Fibroblast of lung (primary cell): ENCODE measurements around the gene ZNF382. TPM values are rescaled to one million over a fixed set of nuclear protein-coding genes. Genes with fewer than 3 reads are reported as not detected.

Experiments used
- DNase-seq, 2 donors: peaks; one replicate each; pipeline versions ENCODE4 v3.0.0 to v3.0.0-alpha.2; 2010; ENCODE audit warnings: low read depth in 2 of 2
- H2AFZ ChIP-seq: 2 replicates; pipeline ENCODE4 v1.5.1; 2012; ENCODE audit warnings: low read length, control low read depth, inconsistent platforms
- H3K27ac ChIP-seq: 2 replicates; pipeline ENCODE4 v1.5.1; 2011; ENCODE audit warnings: low read length, control low read depth; ENCODE audit not compliant: insufficient read depth
- H3K27me3 ChIP-seq: 2 replicates; pipeline ENCODE4 v1.5.1; 2011; ENCODE audit warnings: mild to moderate bottlenecking, low read length; ENCODE audit not compliant: control insufficient read depth, insufficient read depth
- H3K36me3 ChIP-seq: 2 replicates; pipeline ENCODE4 v1.5.1; 2011; ENCODE audit warnings: low read length; ENCODE audit not compliant: control insufficient read depth, insufficient read depth
- H3K4me1 ChIP-seq: 2 replicates; pipeline ENCODE4 v1.5.1; 2011; ENCODE audit warnings: low read length; ENCODE audit not compliant: control insufficient read depth, insufficient read depth; ENCODE audit errors: extremely low read depth
- H3K4me2 ChIP-seq: 2 replicates; pipeline ENCODE4 v1.5.1; 2011; ENCODE audit warnings: low read length, control low read depth; ENCODE audit not compliant: insufficient read depth; ENCODE audit errors: extremely low read depth
- H3K4me3 ChIP-seq, 4 experiments: fragments of 200-600 bp in 1 of 4; sonication (generic) in 1 of 4; replicated peaks in 1 of 4; 2 replicates each; pipeline ENCODE4 v1.5.1; 2011 to 2016; ENCODE audit warnings: low read length in 4 of 4, low read depth in 3 of 4, mild to moderate bottlenecking in 3 of 4, control low read depth in 2 of 4, inconsistent platforms in 1 of 4, mixed read lengths in 1 of 4; ENCODE audit not compliant: insufficient read depth in 1 of 4; ENCODE audit errors: control extremely low read depth in 1 of 4
- H3K79me2 ChIP-seq: 2 replicates; pipeline ENCODE4 v1.5.1; 2012; ENCODE audit warnings: mild to moderate bottlenecking, low read length, inconsistent platforms; ENCODE audit not compliant: control insufficient read depth, insufficient read depth
- H3K9ac ChIP-seq: 2 replicates; pipeline ENCODE4 v1.5.1; 2011; ENCODE audit warnings: mild to moderate bottlenecking, low read length, control low read depth; ENCODE audit not compliant: insufficient read depth
- H3K9me3 ChIP-seq: 2 replicates; pipeline ENCODE4 v1.5.1; 2012; ENCODE audit warnings: low read depth, low read length; ENCODE audit not compliant: control insufficient read depth, insufficient read depth
- H4K20me1 ChIP-seq: 2 replicates; pipeline ENCODE4 v1.5.1; 2011; ENCODE audit warnings: low read length; ENCODE audit not compliant: control insufficient read depth, insufficient read depth; ENCODE audit errors: extremely low read depth
- CTCF ChIP-seq, 2 donors: IDR thresholded peaks in 1 of 2; conservative IDR thresholded peaks in 1 of 2; 1 replicate in 1 of 2; 2 replicates in 1 of 2; pipeline ENCODE4 v1.5.1; 2011 to 2012; ENCODE audit warnings: low read length in 2 of 2, control low read depth in 1 of 2, inconsistent platforms in 1 of 2, low read depth in 1 of 2, mild to moderate bottlenecking in 1 of 2
- EZH2 ChIP-seq: IDR thresholded peaks from 2 replicates; pipeline ENCODE4 v1.5.1; 2012; ENCODE audit warnings: low read length, control low read depth, mild to moderate bottlenecking; ENCODE audit errors: missing control alignments
- polyA plus RNA-seq, 2 donors: library from polyadenylated mRNA; depleted of rRNA in 1 of 2; stranded (reverse) in 1 of 2; unstranded in 1 of 2; fragments of >200 nt; gene quantifications; 2 replicates each; pipeline ENCODE4 v1.2.1, GENCODE V29; 2011 to 2012; ENCODE audit warnings: missing spikeins in 1 of 2
- total RNA-seq: library from RNA; depleted of rRNA; stranded (reverse); fragments of >200 nt; gene quantifications from 2 replicates; pipeline ENCODE4 v1.2.1, GENCODE V29; 2014

Gene ZNF382
- total and polyA plus RNA-seq, 2 donors (not counting 1 experiment from before 2014, with no cell fraction given), result 0.77 to 16.0 TPM

GRCh38 chr19:36604656-36605100 is 435 bp upstream of the ZNF382 start:
- peak overlapping the region; percentile 79 for H3K4me2 ChIP-seq
- TF ChIP-seq CTCF (conservative IDR thresholded peaks at IDR 0.05 in 1 of 2, IDR thresholded peaks at IDR 0.05 in 1 of 2; ENCODE audit: low read depth in 1 of 2, low read length in 2 of 2), result no peak
- no peak for TF ChIP-seq EZH2
- peak; percentile 17 to 54 for DNase-seq
- H3K27me3 ChIP-seq, result no peaks in the 10 kb centered on the region
- no peaks in the 10 kb centered on the region for H3K36me3 ChIP-seq
- H3K79me2 ChIP-seq, result peaks cover 1% of the 10 kb centered on the region
- no peaks in the 10 kb centered on the region for H4K20me1 ChIP-seq
- peak overlapping the region; percentile 80 to 89 (median 87) for H3K4me3 ChIP-seq
- H3K9ac ChIP-seq, result peak overlapping the region; percentile 46
- no peaks in the 10 kb centered on the region for H3K4me1 ChIP-seq
- H3K9me3 ChIP-seq, result no peaks in the 10 kb centered on the region
- H3K27ac ChIP-seq, result peak overlapping the region; percentile 79
- peak overlapping the region; percentile 96 for H2AFZ ChIP-seq

GRCh38 chr19:36605877-36606478 is 865 bp downstream of the ZNF382 start:
- no peaks in the 10 kb centered on the region for H3K27me3 ChIP-seq
- H3K4me1 ChIP-seq, result no peaks in the 10 kb centered on the region
- peak overlapping the region; percentile 79 for H3K27ac ChIP-seq
- peaks cover 1% of the 10 kb centered on the region for H3K79me2 ChIP-seq
- H3K36me3 ChIP-seq, result no peaks in the 10 kb centered on the region
- no peaks in the 10 kb centered on the region for H4K20me1 ChIP-seq
- peak overlapping the region; percentile 96 for H2AFZ ChIP-seq
- peak overlapping the region; percentile 98 for H3K4me2 ChIP-seq
- H3K9ac ChIP-seq, result no peak overlapping the region
- peak overlapping the region; percentile 80 to 89 (median 87) for H3K4me3 ChIP-seq
- H3K9me3 ChIP-seq, result no peaks in the 10 kb centered on the region
- no peak for DNase-seq
- TF ChIP-seq CTCF (conservative IDR thresholded peaks at IDR 0.05 in 1 of 2, IDR thresholded peaks at IDR 0.05 in 1 of 2; ENCODE audit: low read depth in 1 of 2, low read length in 2 of 2), result no peak
- TF ChIP-seq EZH2, result no peak

- H3K79me2 ChIP-seq, result no peaks in the 10 kb centered on the region
- H3K27me3 ChIP-seq, result no peaks in the 10 kb centered on the region
- no peaks in the 10 kb centered on the region for H3K4me1 ChIP-seq
- no peak overlapping the region for H3K27ac ChIP-seq
- no peak for TF ChIP-seq CTCF (conservative IDR thresholded peaks at IDR 0.05 in 1 of 2, IDR thresholded peaks at IDR 0.05 in 1 of 2; ENCODE audit: low read depth in 1 of 2, low read length in 2 of 2)
- no peak for TF ChIP-seq EZH2
- H3K9ac ChIP-seq, result no peak overlapping the region
- DNase-seq, result no peak
- H3K9me3 ChIP-seq, result no peaks in the 10 kb centered on the region
- H3K4me3 ChIP-seq, result no peak overlapping the region
- H3K4me2 ChIP-seq, result no peak overlapping the region
- H4K20me1 ChIP-seq, result no peaks in the 10 kb centered on the region
- no peaks in the 10 kb centered on the region for H3K36me3 ChIP-seq
- no peak overlapping the region for H2AFZ ChIP-seq
Observed at GRCh38 chr19:36627057-36627456, 21.9 kb downstream of the ZNF382 start.
